SK-N-MC (cell line): ENCODE data around the gene CGB3.
"Not testable (repeated sequence)": the region's sequence is repeated elsewhere in the genome, so short reads cannot be mapped to it uniquely, and the experiment has no call there.

Experiments used
- EZH2 ChIP-seq: fragments of 200-600 bp; sonication (generic); IDR thresholded peaks from one replicate; pipeline ENCODE4 v1.6.1; 2017; ENCODE audit warnings: antibody characterized with exemption
- FOXP2 ChIP-seq: optimal IDR thresholded peaks from 2 replicates; pipeline ENCODE3; 2011; ENCODE audit warnings: mild to moderate bottlenecking, moderate library complexity; ENCODE audit not compliant: insufficient read depth; ENCODE audit errors: extremely low read length, control extremely low read depth
- POLR2AphosphoS5 ChIP-seq: IDR thresholded peaks from 2 replicates; pipeline ENCODE4 v1.6.1; 2012; ENCODE audit warnings: mild to moderate bottlenecking, low read depth, low read length, borderline replicate concordance

- not testable (repeated sequence) for TF ChIP-seq POLR2AphosphoS5, EZH2, FOXP2
Measured at GRCh38 chr19:49028686-49029085, 4.6 kb upstream of the CGB3 start.
